GM23248 (cell line): ENCODE results near the gene PARD3B.

Experiments used
- EZH2 ChIP-seq: fragments of 200-600 bp; sonication (generic); IDR thresholded peaks from 2 replicates; pipeline ENCODE4 v1.6.1; 2018; ENCODE audit warnings: antibody characterized with exemption, mild to moderate bottlenecking; ENCODE audit not compliant: insufficient read depth, poor library complexity, severe bottlenecking
- EZH2phosphoT487 ChIP-seq: fragments of 200-600 bp; sonication (generic); IDR thresholded peaks from 2 replicates; pipeline ENCODE4 v1.6.1; 2018; ENCODE audit warnings: antibody characterized with exemption, moderate library complexity, mild to moderate bottlenecking, low read depth; ENCODE audit not compliant: insufficient read depth

DNA sequence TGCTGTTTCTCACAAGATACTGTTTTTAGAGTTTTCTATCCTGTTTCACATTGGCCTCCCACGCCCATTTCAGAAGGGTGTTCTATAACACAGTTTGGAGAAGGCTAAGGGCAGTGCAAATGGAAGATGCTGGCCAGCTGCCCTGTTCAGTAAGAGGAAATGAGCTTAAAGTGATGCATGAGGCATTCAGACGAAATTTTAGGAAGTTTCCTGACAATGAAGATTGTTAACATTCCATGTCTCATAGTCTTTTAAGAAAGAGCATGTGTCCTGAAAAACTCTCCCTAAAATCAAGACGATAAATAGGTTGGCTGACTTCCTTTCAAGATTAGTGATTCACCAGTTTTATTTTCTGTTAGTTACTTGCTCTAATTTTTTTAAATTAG is 652.9 kb downstream of the PARD3B start:
- TF ChIP-seq EZH2, result no peak
- TF ChIP-seq EZH2phosphoT487, result no peak
